Activated T-helper 2 cell treated with anti-CD3 and anti-CD28 coated beads, Interferon-gamma antibody, Interleukin-2, Interleukin-4, amounts not matched to agents 10 μg/mL and 5 μg/mL and 100 μg/mL, durations not matched to agents 14 hours and 24 hours and 36 hours (primary cell): Measurements from ENCODE around the gene COL5A1. TPM values are rescaled to one million over a fixed set of nuclear protein-coding genes. Genes with fewer than 3 reads are reported as not detected.

Experiments used
- DNase-seq: peaks from one replicate; pipeline ENCODE4 v3.0.0; 2021; ENCODE audit warnings: low spot score
- H3K27ac Mint-ChIP-seq: one replicate; pipeline ENCODE4 v1.8.0; 2021; ENCODE audit warnings: mixed read lengths
- H3K27me3 Mint-ChIP-seq: one replicate; pipeline ENCODE4 v1.8.0; 2021; ENCODE audit warnings: low read depth, mixed read lengths
- H3K36me3 Mint-ChIP-seq: one replicate; pipeline ENCODE4 v1.8.0; 2021; ENCODE audit warnings: low read depth, mixed read lengths
- H3K4me1 Mint-ChIP-seq: one replicate; pipeline ENCODE4 v1.8.0; 2021; ENCODE audit warnings: low read depth, mixed read lengths
- H3K4me3 Mint-ChIP-seq: one replicate; pipeline ENCODE4 v1.8.0; 2021; ENCODE audit warnings: low read depth, mild to moderate bottlenecking, moderate library complexity, mixed read lengths
- H3K9me3 Mint-ChIP-seq: one replicate; pipeline ENCODE4 v1.8.0; 2021; ENCODE audit warnings: mixed read lengths
- intact Hi-C: fragments of 100-400 bp; cut with micrococcal nuclease; formaldehyde crosslinking; loops from one replicate; pipeline ENCODE4 v1.15.1; 2023
- total RNA-seq: library from RNA; stranded (reverse); gene quantifications from 2 replicates; pipeline ENCODE4 v1.2.3, GENCODE V29; 2022

COL5A1 gene
- total RNA-seq, 1 donor from 2014 or later, result not detected

DNA sequence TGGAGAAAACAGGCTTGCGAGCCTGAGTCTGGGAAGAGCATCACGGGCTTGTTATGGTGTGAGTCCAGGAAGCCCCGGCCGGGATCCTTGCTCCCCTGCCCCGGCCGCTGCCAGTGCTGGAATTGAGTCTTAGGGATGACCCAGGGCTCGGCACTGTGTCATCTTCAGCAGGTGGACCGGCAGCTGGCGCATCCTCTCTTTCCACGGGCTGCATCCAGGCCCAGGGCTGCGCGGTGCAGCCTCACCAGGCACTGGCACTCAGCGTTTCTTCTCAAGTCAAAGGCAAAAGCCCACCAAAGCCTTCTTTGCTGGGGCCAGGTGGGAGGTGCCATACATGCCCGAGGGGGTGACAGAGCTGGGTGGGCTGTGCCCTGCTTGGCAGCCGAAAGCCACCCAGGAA is 46.6 kb downstream of the COL5A1 start:
- no peak overlapping the region for H3K4me3 Mint-ChIP-seq
- no peaks in the 10 kb centered on the region for H3K36me3 Mint-ChIP-seq
- H3K9me3 Mint-ChIP-seq, result no peaks in the 10 kb centered on the region
- H3K27me3 Mint-ChIP-seq, result no peaks in the 10 kb centered on the region
- no peak for DNase-seq
- H3K4me1 Mint-ChIP-seq, result peaks cover 2% of the 10 kb centered on the region
- no peak overlapping the region for H3K27ac Mint-ChIP-seq
- intact Hi-C loops, result no loop called here

GRCh38 chr9:134688661-134689320 is 47.2 kb downstream of the COL5A1 start:
- H3K4me3 Mint-ChIP-seq, result no peak overlapping the region
- intact Hi-C loops, result no loop called here
- DNase-seq, result no peak
- H3K27me3 Mint-ChIP-seq, result no peaks in the 10 kb centered on the region
- H3K9me3 Mint-ChIP-seq, result no peaks in the 10 kb centered on the region
- peaks cover 4% of the 10 kb centered on the region for H3K4me1 Mint-ChIP-seq
- no peak overlapping the region for H3K27ac Mint-ChIP-seq
- H3K36me3 Mint-ChIP-seq, result no peaks in the 10 kb centered on the region

- intact Hi-C loops, result no loop called here
Observed at GRCh38 chr9:134689321-134690181, 47.9 kb downstream of the COL5A1 start.

DNA sequence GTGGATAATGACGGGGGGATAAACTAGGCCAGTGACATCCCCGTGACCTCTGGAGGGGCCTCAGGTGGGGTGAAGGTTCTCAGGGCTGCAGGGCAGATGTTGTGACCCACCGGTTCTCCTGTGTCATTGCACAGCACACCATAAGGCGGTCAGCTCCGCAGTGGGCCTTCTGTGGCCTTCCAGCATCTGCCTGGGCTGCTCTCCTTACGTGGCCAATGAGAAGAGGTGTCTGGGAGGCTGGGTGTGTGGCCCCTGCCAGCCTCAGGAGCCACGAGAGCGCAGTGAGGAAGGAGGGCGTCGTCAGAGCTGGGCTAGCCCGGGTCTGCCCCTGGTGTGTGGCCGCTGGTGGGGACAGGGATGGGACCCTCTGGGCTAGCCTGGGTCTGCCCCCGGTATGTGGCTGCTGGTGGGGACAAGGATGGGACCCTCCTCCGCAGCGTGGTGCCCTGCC is 48.7 kb downstream of the COL5A1 start:
- Mint-ChIP-seq H3K9me3 (no peaks in the 10 kb centered on the region), H3K4me3 (no peak overlapping the region), H3K27ac (no peak overlapping the region), H3K27me3 (no peaks in the 10 kb centered on the region), H3K36me3 (no peaks in the 10 kb centered on the region), H3K4me1 (peaks cover 4% of the 10 kb centered on the region)
- no peak for DNase-seq
- intact Hi-C loops, result no loop called here

More at GRCh38 chr9:134689321-134690181, 47.9 kb downstream of the COL5A1 start:
- H3K27me3 Mint-ChIP-seq, result no peaks in the 10 kb centered on the region
- no peak for DNase-seq
- no peaks in the 10 kb centered on the region for H3K9me3 Mint-ChIP-seq
- peaks cover 4% of the 10 kb centered on the region for H3K4me1 Mint-ChIP-seq
- no peak overlapping the region for H3K4me3 Mint-ChIP-seq
- H3K27ac Mint-ChIP-seq, result no peak overlapping the region
- H3K36me3 Mint-ChIP-seq, result no peaks in the 10 kb centered on the region

DNA sequence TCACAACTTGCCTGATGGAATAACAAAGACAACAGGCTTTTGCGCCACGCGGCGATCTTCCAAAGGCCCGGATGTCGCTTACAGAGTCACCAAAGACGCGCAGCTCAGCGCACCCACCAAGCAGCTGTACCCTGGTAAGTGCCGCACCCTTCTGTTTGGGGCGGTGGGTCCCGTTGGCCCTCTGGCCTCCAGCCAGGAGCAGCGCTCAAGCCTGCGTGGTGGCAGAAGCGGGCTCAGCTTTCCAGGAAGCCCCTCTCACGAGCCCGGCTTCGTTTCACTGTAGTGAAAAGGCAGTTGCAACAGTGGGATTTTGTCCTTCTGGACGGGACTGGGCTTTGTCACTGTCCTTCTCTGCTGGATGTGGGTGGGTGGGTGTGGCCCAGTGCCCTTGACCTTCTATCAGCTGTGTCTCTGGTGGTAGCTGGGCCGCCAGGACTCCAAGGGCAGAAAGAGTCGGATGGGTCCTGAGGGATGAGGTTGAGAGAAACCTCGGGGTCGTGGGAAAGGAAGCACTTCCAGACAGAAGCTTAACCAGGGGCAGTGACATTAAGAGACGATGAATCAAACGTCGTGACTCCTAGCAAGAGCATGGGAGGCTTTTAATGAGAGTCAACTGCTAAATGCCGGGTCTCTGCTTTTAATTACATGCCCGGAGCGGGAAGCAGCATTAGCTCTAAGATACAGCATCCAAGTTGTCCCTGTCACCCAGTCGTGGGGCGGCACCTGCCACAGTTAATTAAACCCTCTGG is 49.5 kb downstream of the COL5A1 start:
- Mint-ChIP-seq H3K9me3 (no peaks in the 10 kb centered on the region), H3K4me1 (peaks cover 4% of the 10 kb centered on the region), H3K27ac (no peak overlapping the region), H3K27me3 (no peaks in the 10 kb centered on the region), H3K36me3 (no peaks in the 10 kb centered on the region), H3K4me3 (no peak overlapping the region)
- DNase-seq, result no peak
- intact Hi-C loops, result no loop called here

DNA sequence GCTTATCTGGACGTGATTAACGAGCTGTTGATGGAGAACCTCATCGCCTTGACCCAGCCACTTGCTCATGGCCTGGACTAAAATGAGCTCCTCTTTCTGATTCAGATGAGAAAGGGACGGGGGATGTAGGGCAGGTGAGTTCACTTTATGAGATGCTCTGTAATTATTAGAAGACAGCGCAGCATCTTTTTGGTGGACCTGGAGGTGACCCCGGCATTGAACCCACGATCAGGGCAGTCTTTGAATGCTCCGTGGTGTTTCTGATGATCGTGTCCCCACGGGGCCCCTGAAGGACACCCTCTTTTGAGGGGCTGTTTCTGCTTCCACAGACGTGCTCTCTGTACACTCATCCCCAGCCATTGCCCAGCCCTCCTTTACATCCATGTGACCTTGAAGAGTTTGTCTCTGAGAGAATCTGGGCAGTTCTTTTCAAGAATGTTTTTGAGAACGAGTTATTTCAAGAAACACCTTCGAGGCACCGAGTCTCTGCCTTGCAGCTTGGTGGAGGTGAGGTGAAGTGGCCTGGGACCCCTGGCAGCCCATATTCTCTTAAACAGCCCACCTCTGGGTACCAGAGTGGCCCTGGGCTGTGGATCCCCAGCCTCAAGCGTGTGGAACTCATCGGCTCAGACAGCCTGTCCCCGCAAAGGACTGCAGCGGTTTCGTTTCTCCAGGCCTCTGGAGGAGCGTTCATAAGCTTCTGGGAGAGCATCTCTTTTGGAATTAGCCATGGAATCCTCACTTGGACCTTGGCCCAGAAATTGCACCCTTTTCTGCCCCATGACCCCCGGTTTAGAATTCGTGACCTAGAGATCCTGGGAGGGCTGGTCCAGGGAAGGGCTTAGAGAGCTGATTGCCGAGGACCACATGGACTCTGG is 50.3 kb downstream of the COL5A1 start:
- intact Hi-C loops, result no loop called here
- H3K27me3 Mint-ChIP-seq, result no peaks in the 10 kb centered on the region
- no peak for DNase-seq
- H3K9me3 Mint-ChIP-seq, result no peaks in the 10 kb centered on the region
- H3K4me3 Mint-ChIP-seq, result no peak overlapping the region
- H3K36me3 Mint-ChIP-seq, result no peaks in the 10 kb centered on the region
- H3K27ac Mint-ChIP-seq, result no peak overlapping the region
- H3K4me1 Mint-ChIP-seq, result peaks cover 4% of the 10 kb centered on the region

DNA sequence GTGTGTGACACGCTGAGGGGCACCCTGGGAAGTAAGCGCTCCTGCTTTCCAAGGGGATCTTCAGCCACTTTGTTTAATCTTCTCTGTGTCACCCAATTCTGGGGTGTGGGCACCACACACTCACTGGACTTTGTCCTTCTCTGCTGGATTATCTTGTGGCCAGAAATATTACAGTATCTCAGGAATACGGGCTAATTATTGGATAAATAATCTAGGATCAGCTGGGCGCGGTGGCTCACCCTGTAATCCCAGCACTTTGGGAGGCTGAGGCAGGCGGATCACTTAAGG is 50.9 kb downstream of the COL5A1 start:
- Mint-ChIP-seq H3K27ac (no peak overlapping the region), H3K27me3 (no peaks in the 10 kb centered on the region), H3K4me3 (no peak overlapping the region), H3K36me3 (no peaks in the 10 kb centered on the region), H3K9me3 (no peaks in the 10 kb centered on the region), H3K4me1 (peaks cover 4% of the 10 kb centered on the region)
- intact Hi-C loops, result no loop called here
- no peak for DNase-seq

DNA sequence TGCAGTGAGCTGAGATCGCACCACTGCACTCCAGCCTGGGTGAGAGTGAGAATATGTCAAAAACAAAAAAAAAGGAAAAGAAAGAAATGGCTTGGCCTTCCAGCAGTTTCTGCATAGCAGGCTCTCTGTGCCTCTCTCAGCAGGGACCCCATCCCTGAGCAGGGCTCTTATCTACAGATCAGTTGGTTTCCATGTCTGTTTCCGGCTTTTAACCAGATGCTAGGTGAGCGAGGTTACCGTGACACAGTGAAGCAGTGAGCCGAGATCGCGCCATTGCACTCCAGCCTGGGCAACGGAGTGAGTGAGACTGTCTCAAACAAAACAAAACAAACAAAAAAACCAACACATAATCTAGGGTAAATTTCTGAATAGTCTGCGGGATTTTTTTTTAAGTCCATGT is 51.4 kb downstream of the COL5A1 start:
- Mint-ChIP-seq H3K9me3 (no peaks in the 10 kb centered on the region), H3K27ac (no peak overlapping the region), H3K36me3 (no peaks in the 10 kb centered on the region), H3K4me1 (peaks cover 4% of the 10 kb centered on the region), H3K4me3 (no peak overlapping the region), H3K27me3 (no peaks in the 10 kb centered on the region)
- DNase-seq, result no peak
- intact Hi-C loops, result no loop called here

DNA sequence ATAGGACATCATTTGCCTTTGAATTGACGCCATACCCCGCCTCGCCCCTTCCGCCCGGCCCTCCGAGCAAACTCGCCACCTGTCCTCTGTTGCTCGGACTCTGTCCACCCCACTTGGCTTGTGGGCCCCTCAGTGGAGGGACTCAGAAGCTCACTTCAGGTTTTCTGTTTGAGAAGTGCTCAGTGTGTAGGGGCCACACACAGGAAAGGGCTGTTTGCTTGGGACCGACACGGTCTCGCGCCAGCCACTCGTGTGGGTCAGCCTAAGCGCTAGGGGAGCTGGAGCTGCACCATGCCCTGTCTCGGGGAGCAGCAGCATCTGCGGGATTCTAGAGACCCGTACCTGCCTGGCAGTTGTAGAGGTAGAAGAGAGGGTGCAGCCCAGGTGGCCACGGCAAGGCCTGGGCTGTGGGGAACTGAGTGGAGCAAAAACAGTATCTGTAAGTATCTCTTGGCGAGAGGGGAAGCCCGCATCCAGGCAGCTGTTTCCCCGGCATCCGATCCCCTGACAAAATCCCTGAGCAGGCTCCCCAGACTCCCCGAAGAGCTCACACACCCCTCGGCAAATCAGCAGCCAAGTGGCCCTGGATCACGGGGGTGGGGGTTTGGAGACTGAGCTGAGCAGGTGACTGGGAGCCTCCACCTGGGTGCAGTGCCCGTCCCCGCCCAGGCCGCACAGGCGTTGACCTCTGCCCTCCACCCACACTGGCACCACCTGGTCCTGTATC is 52.2 kb downstream of the COL5A1 start:
- H3K27me3 Mint-ChIP-seq, result no peaks in the 10 kb centered on the region
- no peaks in the 10 kb centered on the region for H3K36me3 Mint-ChIP-seq
- no peaks in the 10 kb centered on the region for H3K9me3 Mint-ChIP-seq
- no peak for DNase-seq
- intact Hi-C loops, result no loop called here
- H3K4me1 Mint-ChIP-seq, result peaks cover 4% of the 10 kb centered on the region
- H3K4me3 Mint-ChIP-seq, result no peak overlapping the region
- H3K27ac Mint-ChIP-seq, result no peak overlapping the region

- Mint-ChIP-seq H3K36me3 (no peaks in the 10 kb centered on the region), H3K27me3 (no peaks in the 10 kb centered on the region)
- intact Hi-C loops, result no loop called here
Observed at GRCh38 chr9:134694368-134694665, 52.7 kb downstream of the COL5A1 start.

DNA sequence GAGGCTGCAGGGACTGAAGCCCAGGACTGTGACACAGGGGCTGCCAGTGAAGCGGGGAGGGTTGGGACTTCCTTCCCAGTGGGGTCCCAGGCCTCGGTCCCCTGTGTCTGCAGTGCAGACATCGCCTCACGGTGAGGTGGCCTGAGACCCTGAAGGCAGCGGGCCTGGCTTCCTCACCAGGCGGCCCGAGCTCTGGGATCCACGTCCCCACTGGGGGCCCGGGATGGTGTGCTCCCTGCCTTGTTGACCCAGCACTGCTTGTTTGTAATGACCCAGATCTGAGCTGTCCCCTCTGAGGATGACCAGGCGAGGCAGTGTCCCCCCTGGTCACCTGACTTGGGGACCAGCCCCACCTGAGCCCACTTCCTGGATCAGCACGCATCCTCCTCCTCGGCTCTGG is 53.1 kb downstream of the COL5A1 start:
- Mint-ChIP-seq H3K27me3 (no peaks in the 10 kb centered on the region), H3K4me1 (peaks cover 4% of the 10 kb centered on the region), H3K9me3 (no peaks in the 10 kb centered on the region)

More at GRCh38 chr9:134694368-134694665, 52.7 kb downstream of the COL5A1 start:
- DNase-seq, result no peak
- peaks cover 4% of the 10 kb centered on the region for H3K4me1 Mint-ChIP-seq
- no peak overlapping the region for H3K27ac Mint-ChIP-seq
- no peaks in the 10 kb centered on the region for H3K9me3 Mint-ChIP-seq
- H3K4me3 Mint-ChIP-seq, result no peak overlapping the region

DNA sequence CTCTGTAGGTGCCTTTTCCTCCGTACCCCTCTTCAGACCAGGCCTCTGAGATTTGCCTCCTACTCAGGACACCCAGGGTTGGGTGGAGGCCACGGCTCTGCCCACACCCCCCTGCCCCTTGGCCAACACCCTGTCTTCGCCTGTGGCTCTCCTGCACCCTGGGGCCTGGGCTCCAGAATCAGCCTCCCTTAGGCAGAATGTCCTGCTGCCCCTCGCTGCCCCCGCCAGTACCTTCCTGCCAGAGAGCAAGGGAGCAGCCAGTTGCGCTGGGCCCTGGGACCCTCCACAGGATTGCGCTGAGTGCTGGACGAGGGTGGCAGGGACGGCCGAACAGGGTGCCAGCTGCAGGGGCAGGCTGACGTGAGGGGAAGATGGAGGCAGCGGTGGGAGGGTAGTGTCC is 53.5 kb downstream of the COL5A1 start:
- intact Hi-C loops, result no loop called here
- no peak overlapping the region for H3K4me3 Mint-ChIP-seq
- H3K27me3 Mint-ChIP-seq, result no peaks in the 10 kb centered on the region
- H3K27ac Mint-ChIP-seq, result no peak overlapping the region
- H3K36me3 Mint-ChIP-seq, result no peaks in the 10 kb centered on the region
- no peaks in the 10 kb centered on the region for H3K9me3 Mint-ChIP-seq
- peaks cover 4% of the 10 kb centered on the region for H3K4me1 Mint-ChIP-seq
- no peak for DNase-seq

More for the DNA sequence above, 53.1 kb downstream of the COL5A1 start:
- no peak overlapping the region for H3K27ac Mint-ChIP-seq
- no peak for DNase-seq
- intact Hi-C loops, result no loop called here
- no peaks in the 10 kb centered on the region for H3K36me3 Mint-ChIP-seq
- no peak overlapping the region for H3K4me3 Mint-ChIP-seq
